GM19193 (cell line): ENCODE data around the gene STRN4.

Experiments
- POLR2A ChIP-seq: IDR thresholded peaks from 4 replicates; pipeline ENCODE4 v1.6.1; 2011; ENCODE audit not compliant: insufficient read depth, insufficient read length; ENCODE audit errors: extremely low read depth

The STRN4 gene

GRCh38 chr19:46783670-46784069 is 37.4 kb upstream of the STRN4 start:
- no peak for TF ChIP-seq POLR2A

DNA sequence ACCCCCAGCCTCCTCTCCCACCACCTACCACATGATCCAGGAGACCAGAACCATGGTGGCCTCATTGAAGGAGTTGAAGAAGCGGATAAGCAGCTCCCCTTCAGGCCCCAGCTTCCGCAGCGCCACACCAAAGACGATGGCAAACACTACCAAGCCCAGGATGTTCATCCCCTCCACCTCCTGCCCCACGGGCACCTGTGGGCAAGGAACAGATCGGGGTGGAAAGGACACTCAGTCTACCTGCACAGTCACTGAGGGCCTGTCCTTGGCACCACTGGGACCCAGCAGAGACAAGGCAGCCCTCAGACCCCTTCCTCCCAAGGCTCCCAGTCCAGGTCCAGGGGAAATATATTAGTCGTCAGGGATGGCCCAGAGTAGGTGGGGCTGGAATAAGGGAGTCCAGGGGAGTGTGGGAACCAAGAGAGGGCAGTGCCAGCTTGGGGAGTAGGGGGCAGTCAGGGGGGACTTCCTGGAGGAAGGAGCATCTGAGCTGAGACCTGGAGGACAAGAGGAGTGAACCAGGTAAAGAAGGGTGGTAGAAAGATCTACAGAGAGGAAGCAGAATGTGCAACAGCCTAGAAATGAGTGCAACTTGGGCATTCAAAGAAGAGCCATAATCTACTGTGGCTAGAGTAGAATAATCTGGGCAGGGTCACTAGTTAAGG is 36.2 kb upstream of the STRN4 start:
- TF ChIP-seq POLR2A = no peak

- TF ChIP-seq POLR2A = no peak
These were observed 31.0 kb upstream of the STRN4 start for GRCh38 chr19:46776927-46777911.

- TF ChIP-seq POLR2A = no peak
These were observed 29.5 kb upstream of the STRN4 start for GRCh38 chr19:46775642-46776258.

DNA sequence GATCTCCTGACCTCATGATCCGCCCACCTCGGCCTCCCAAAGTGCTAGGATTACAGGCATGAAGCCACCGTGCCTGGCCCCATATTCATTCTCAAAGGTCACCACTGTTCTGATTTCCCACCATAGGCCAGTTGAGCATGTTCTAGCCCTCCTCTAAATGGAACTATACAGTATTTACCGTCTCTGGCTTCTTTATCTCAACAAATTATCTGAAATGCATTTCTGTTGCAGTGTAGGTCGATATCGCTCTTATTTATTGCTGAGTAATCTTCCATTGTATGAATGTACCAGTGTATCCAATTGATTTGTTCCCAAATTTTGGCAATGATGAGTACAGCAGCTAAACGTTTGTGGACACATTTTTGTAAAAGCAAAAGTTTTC is 26.8 kb upstream of the STRN4 start:
- no peak for TF ChIP-seq POLR2A

GRCh38 chr19:46772170-46773017 is 26.1 kb upstream of the STRN4 start:
- no peak for TF ChIP-seq POLR2A

DNA sequence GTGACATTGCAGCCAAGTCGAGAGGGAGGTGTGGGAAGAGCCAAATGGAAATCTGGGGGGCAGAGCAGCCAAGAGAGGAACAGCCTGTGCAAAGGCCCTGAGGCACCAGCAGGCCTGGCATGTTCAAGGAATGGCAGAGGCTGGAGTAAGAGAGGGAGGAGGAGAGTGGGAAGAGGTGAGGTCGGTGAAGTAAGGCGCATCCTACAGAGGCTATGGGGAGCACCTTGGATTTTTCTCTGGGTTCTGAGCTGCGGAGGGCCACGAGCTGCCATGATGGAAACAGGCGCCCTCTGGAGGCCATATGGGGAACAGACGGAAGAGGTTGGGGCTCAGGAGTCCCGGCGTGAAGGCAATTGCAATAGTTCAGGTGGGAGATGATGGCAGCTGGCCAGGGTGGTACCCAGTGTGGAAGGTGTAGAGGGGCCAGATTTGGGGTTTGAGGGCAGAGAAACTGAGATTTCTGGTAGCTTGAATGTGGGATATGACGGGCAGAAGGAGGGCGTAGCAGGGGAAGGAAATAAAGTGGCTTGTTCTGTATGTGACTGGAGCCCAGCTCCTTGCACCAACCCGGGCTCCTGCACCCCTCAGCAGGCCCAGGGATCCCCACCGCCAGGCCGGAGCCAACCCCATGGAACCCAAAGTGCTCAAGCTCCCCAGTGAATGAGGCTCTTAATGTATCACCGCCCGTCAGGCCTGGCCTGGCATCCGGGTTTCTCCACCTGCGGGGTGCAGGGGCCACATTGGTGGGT is 20.5 kb upstream of the STRN4 start:
- no peak for TF ChIP-seq POLR2A

- no peak for TF ChIP-seq POLR2A
These were observed 18.6 kb upstream of the STRN4 start for GRCh38 chr19:46764817-46765291.

DNA sequence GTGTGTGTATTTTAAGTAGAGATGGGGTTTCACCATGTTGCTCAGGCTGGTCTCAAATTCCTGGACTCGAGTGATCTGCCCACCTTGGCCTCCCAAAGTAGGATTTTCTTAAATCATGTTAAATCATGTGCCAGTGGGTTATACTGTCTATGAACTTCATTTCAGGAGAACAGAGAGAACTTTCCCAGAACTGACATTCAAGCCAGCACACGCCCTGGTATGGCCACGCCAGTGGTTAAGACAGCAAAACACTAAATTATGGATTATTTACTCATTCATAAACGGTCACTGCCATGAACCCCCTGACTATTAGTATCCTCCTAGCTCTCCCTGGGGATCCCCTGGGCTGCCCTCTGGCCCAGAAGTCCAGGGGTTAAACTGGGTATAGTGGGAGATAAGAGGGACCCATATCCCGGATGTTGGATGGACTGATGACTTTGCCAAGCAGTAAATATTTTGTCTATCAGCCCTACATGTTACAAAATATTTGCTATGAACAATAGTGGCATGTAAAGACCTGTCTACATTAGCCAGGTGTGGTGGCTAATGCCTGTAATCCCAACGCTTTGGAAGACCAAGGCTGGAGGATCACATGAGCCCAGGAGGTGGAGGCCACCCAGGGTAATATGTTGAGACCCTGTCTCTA is 16.1 kb upstream of the STRN4 start:
- no peak for TF ChIP-seq POLR2A

GRCh38 chr19:46761418-46761831 is 15.2 kb upstream of the STRN4 start:
- TF ChIP-seq POLR2A = no peak

DNA sequence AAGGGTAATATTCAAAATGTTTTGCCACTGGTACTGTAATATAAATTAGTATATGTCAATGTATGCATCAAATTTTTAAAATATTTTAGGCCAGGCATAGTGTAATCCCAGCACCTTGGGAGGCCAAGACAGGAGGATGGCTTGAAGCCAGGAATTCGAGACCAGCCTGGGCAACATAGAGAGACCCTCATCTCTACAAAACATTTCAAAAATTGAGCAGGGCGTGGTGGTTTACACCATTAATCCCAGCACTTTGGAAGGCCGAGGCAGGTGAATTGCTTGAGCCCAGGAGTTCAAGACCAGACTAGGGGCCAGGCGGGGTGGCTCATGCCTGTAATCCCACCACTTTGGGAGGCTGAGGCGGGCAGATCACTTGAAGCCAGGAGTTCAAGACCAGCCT is 14.1 kb upstream of the STRN4 start:
- no peak for TF ChIP-seq POLR2A

DNA sequence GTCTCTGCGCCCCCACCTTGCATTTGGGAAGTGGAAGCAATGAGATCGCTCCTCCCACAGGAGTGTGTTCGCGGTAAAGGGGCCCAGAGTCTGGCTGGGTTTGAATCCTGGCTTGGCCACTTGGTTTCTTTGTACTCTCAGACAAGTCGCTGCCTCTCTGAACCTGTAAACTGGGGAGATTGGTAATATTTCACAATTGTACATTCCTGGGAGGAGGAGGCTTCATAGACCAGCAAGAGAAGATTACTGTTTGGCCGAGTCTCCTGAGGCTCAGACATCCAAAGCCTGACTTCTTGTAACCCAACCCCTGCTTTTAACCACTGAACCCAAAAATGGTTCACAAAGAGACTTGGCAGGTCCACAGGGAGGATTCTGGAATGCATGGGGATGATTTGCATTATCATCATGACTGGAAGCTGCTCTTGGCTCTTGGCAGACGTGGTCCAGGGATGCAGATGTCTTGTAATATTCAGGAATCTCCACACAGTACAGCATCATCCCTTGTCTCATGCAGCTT is 13.6 kb upstream of the STRN4 start:
- TF ChIP-seq POLR2A = no peak

DNA sequence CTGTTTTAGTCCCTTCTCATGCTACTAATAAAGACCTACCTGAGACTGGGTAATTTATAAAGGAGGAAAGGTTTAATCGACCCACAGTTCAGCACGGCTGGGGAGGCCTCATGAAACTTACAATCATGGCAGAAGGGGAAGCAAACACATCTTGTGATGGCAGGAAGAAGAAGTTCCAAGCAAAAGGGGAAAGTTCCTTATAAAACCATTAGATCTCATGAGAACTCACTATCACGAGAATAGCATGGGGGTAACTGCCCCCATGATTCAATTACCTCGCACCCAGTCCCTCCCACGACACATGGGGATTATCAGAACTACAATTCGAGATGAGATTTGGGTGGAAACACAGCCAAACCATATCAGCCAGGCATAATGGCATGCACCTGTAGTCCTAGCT is 13.0 kb upstream of the STRN4 start:
- no peak for TF ChIP-seq POLR2A
